IMR-90 (cell line): Measurements from ENCODE around the gene PLAGL1. TPM values are rescaled to one million over a fixed set of nuclear protein-coding genes. Genes with fewer than 3 reads are reported as not detected.

Experiments used
- ATAC-seq: fragments of 200-7000 bp; cut with Tn5 transposase; 2 replicates; pipeline ENCODE4 v1.9.1; 2020; ENCODE audit warnings: low read depth, mild to moderate bottlenecking, moderate library complexity
- BruUV-seq: library from RNA; stranded (reverse); fragments of 400-500 nt; replicated peaks from 2 replicates; lab custom pipeline; 2021; lab: Mats Ljungman, UMichigan
- CTCF ChIA-PET: fragments of 300-600 bp; formaldehyde crosslinking; extraction: SDS; loops from one replicate; lab custom pipeline; 2021; ENCODE audit warnings: antibody characterized with exemption; lab: Yijun Ruan, JAX
- POLR2A ChIA-PET: fragments of 300-600 bp; sonication (Branson Sonifier 250); formaldehyde crosslinking; loops from one replicate; lab custom pipeline; 2022; ENCODE audit warnings: antibody characterized with exemption; ENCODE audit not compliant: unreplicated experiment; lab: Charles Lee
- DNase-seq: peaks from one replicate; pipeline ENCODE4 v3.0.0; 2013
- H2AFZ ChIP-seq: replicated peaks from 2 replicates; pipeline ENCODE3; 2013; ENCODE audit warnings: low read length, mild to moderate bottlenecking; ENCODE audit not compliant: poor library complexity
- H2AK5ac ChIP-seq: 2 replicates; pipeline ENCODE4 v1.6.1; 2013; ENCODE audit warnings: low read depth, low read length, inconsistent platforms
- H2AK9ac ChIP-seq: replicated peaks from 2 replicates; pipeline ENCODE3; 2013; ENCODE audit warnings: mild to moderate bottlenecking, low read depth, low read length, moderate library complexity; ENCODE audit not compliant: poor library complexity
- H2BK120ac ChIP-seq: 2 replicates; pipeline ENCODE4 v1.6.1; 2013; ENCODE audit warnings: low read depth, low read length, inconsistent platforms
- H2BK15ac ChIP-seq: 3 replicates; pipeline ENCODE4 v1.6.1; 2013; ENCODE audit warnings: low read depth, low read length, inconsistent platforms
- H2BK20ac ChIP-seq: 2 replicates; pipeline ENCODE4 v1.6.1; 2013; ENCODE audit warnings: low read depth, mild to moderate bottlenecking, inconsistent platforms, low read length, moderate library complexity
- H2BK5ac ChIP-seq: 2 replicates; pipeline ENCODE4 v1.6.1; 2013; ENCODE audit warnings: mild to moderate bottlenecking, low read depth, low read length, inconsistent platforms; ENCODE audit not compliant: poor library complexity, severe bottlenecking
- H3K14ac ChIP-seq: replicated peaks from 2 replicates; pipeline ENCODE4 v1.6.1; 2013; ENCODE audit warnings: low read depth, low read length, inconsistent platforms
- H3K18ac ChIP-seq: 2 replicates; pipeline ENCODE4 v1.6.1; 2013; ENCODE audit warnings: low read depth, low read length, control low read depth
- H3K23ac ChIP-seq: 2 replicates; pipeline ENCODE4 v1.6.1; 2013; ENCODE audit warnings: low read depth, low read length, inconsistent platforms
- H3K27ac ChIP-seq: 2 replicates; pipeline ENCODE4 v1.5.1; 2013; ENCODE audit warnings: mild to moderate bottlenecking, control low read depth, low read length; ENCODE audit not compliant: insufficient read depth
- H3K27me3 ChIP-seq: 2 replicates; pipeline ENCODE4 v1.6.1; 2013; ENCODE audit warnings: low read length; ENCODE audit not compliant: control insufficient read depth, insufficient read depth
- H3K36me3 ChIP-seq: 2 replicates; pipeline ENCODE4 v1.6.1; 2013; ENCODE audit warnings: low read length, mixed read lengths; ENCODE audit not compliant: control insufficient read depth, insufficient read depth
- H3K4ac ChIP-seq: 2 replicates; pipeline ENCODE4 v1.6.1; 2013; ENCODE audit warnings: low read depth, low read length, inconsistent platforms
- H3K4me1 ChIP-seq: 2 replicates; pipeline ENCODE4 v1.6.1; 2013; ENCODE audit warnings: low read length, mixed read lengths; ENCODE audit not compliant: control insufficient read depth, insufficient read depth
- H3K4me2 ChIP-seq: 2 replicates; pipeline ENCODE4 v1.6.1; 2013; ENCODE audit warnings: low read depth, mild to moderate bottlenecking, control low read depth, low read length, moderate library complexity
- H3K4me3 ChIP-seq: 2 replicates; pipeline ENCODE4 v1.5.1; 2013; ENCODE audit warnings: low read depth, mild to moderate bottlenecking, control low read depth, low read length, moderate library complexity; ENCODE audit not compliant: insufficient read depth
- H3K56ac ChIP-seq: 2 replicates; pipeline ENCODE4 v1.6.1; 2013; ENCODE audit warnings: low read length, inconsistent platforms; ENCODE audit not compliant: insufficient read depth; ENCODE audit errors: extremely low read depth
- H3K79me1 ChIP-seq, 2 experiments: 2 replicates each; pipeline ENCODE4 v1.6.1; 2013; ENCODE audit warnings: low read length in 2 of 2, inconsistent platforms in 1 of 2, low read depth in 1 of 2
- H3K9ac ChIP-seq: 2 replicates; pipeline ENCODE4 v1.6.1; 2013; ENCODE audit warnings: low read depth, low read length, control low read depth
- H3K9me1 ChIP-seq: 2 replicates; pipeline ENCODE4 v1.6.1; 2013; ENCODE audit warnings: low read length, inconsistent platforms; ENCODE audit not compliant: insufficient read depth
- H3K9me3 ChIP-seq: 2 replicates; pipeline ENCODE4 v1.6.1; 2013; ENCODE audit warnings: low read length; ENCODE audit not compliant: control insufficient read depth, insufficient read depth
- H4K20me1 ChIP-seq: 2 replicates; pipeline ENCODE4 v1.6.1; 2013; ENCODE audit warnings: low read length, inconsistent platforms; ENCODE audit not compliant: insufficient read depth
- H4K5ac ChIP-seq: 2 replicates; pipeline ENCODE4 v1.6.1; 2013; ENCODE audit warnings: mild to moderate bottlenecking, low read depth, low read length, control low read depth
- H4K8ac ChIP-seq, 2 experiments: 2 replicates each; pipeline ENCODE4 v1.6.1; 2013; ENCODE audit warnings: low read depth in 2 of 2, low read length in 2 of 2, control low read depth in 1 of 2, inconsistent platforms in 1 of 2
- H4K91ac ChIP-seq: 2 replicates; pipeline ENCODE4 v1.6.1; 2013; ENCODE audit warnings: low read depth, low read length, inconsistent platforms; ENCODE audit not compliant: insufficient read depth
- CHD1 ChIP-seq: IDR thresholded peaks from 2 replicates; pipeline ENCODE4 v1.6.1; 2012; ENCODE audit warnings: low read depth, low read length, improper control_type of control experiment
- CTCF ChIP-seq: conservative IDR thresholded peaks from 2 replicates; pipeline ENCODE4 v1.5.1; 2012; ENCODE audit warnings: mild to moderate bottlenecking, low read depth, low read length, improper control_type of control experiment
- ELK1 ChIP-seq: fragments of 150-350 bp; IDR thresholded peaks from 2 replicates; pipeline ENCODE4 v1.6.1; 2016; ENCODE audit warnings: low read depth, mild to moderate bottlenecking, low read length, moderate library complexity, borderline replicate concordance
- POLR2A ChIP-seq: IDR thresholded peaks from 2 replicates; pipeline ENCODE4 v1.6.1; 2012; ENCODE audit warnings: mild to moderate bottlenecking, low read depth, low read length
- RAD21 ChIP-seq: IDR thresholded peaks from 2 replicates; pipeline ENCODE4 v1.6.1; 2012; ENCODE audit warnings: low read length, improper control_type of control experiment
- RCOR1 ChIP-seq: IDR thresholded peaks from 2 replicates; pipeline ENCODE4 v1.6.1; 2012; ENCODE audit warnings: mild to moderate bottlenecking, low read length, improper control_type of control experiment; ENCODE audit not compliant: insufficient replicate concordance
- RFX5 ChIP-seq: IDR thresholded peaks from 2 replicates; pipeline ENCODE4 v1.8.0; 2012; ENCODE audit warnings: low read depth, mild to moderate bottlenecking, low read length, moderate library complexity
- USF2 ChIP-seq: fragments of 150-350 bp; IDR thresholded peaks from 2 replicates; pipeline ENCODE4 v1.6.1; 2017; ENCODE audit warnings: mild to moderate bottlenecking, antibody characterized with exemption, low read length, low read depth
- WGBS, 2 experiments: methylation state at CpG; one replicate each; pipeline versions ENCODE4 v1.1.5 to v1.1.7; 2013; ENCODE audit warnings: missing lambda C conversion rate in 2 of 2; ENCODE audit not compliant: insufficient read length in 1 of 2; ENCODE audit errors: extremely low coverage in 2 of 2; 5-methylcytosine and 5-hydroxymethylcytosine counted together
- dilution Hi-C: fragments of 300-500 bp; cut with HindIII; formaldehyde crosslinking; loops from one replicate; pipeline ENCODE4 v1.14.3; 2018; ENCODE audit warnings: low sequenced_read_pairs; ENCODE audit not compliant: unreplicated experiment
- in situ Hi-C: fragments of 300-500 bp; cut with MboI; formaldehyde crosslinking; loops from 3 replicates; pipeline ENCODE4 v1.14.3; 2019; ENCODE audit warnings: low sequenced_read_pairs, inconsistent platforms, mixed read lengths
- intact Hi-C: fragments of 100-400 bp; cut with micrococcal nuclease; formaldehyde crosslinking; loops from 2 replicates; pipeline ENCODE4 v1.10.0; 2022
- polyA plus RNA-seq, 3 experiments: library from polyadenylated mRNA; depleted of rRNA; stranded (reverse); fragments of >200 nt; gene quantifications; 2 replicates each; pipeline ENCODE4 v1.2.3, GENCODE V29; 2012; ENCODE audit warnings: low replicate concordance in 1 of 3
- total RNA-seq: library from RNA; depleted of rRNA; stranded (reverse); fragments of >200 nt; gene quantifications from 2 replicates; pipeline ENCODE4 v1.2.3, GENCODE V29; 2012

PLAGL1 gene
- total and polyA plus RNA-seq, 2 of the 4 experiments (the other 2 are of a cell fraction): 23.3 to 73.8 TPM

GRCh38 chr6:144012534-144012933 is 4.5 kb upstream of the PLAGL1 start:
- no peak overlapping the region for H4K5ac ChIP-seq
- in situ Hi-C loops (loop anchor here (5.0 to 25.0 kb wide), 2 partner anchors 435 to 1325 kb away; no protein-coding TSS in a partner anchor), intact Hi-C loops (loop anchor here (5.0 to 10.0 kb wide), 3 partner anchors 168 to 568 kb away; partner anchors contain the start of genes LTV1 and PHACTR2), dilution Hi-C loops (no loop called here)
- no TSS peak for BruUV-seq
- no peaks in the 10 kb centered on the region; the same call in 1 of the 2 replicates for H3K27me3 ChIP-seq
- no peak overlapping the region for H3K18ac ChIP-seq
- H3K36me3 ChIP-seq: no peaks in the 10 kb centered on the region
- no peaks in the 10 kb centered on the region for H3K9me1 ChIP-seq
- H2BK5ac ChIP-seq: no peak overlapping the region
- POLR2A ChIA-PET: no interaction called here
- CTCF ChIA-PET: interaction anchor here (1.4 to 2.3 kb wide), 5 partner anchors 15 to 437 kb away, joined by 4 to 23 read pairs (median 6); no protein-coding TSS in a partner anchor
- H4K91ac ChIP-seq: no peak overlapping the region
- no peaks in the 10 kb centered on the region for H4K20me1 ChIP-seq
- H3K4me1 ChIP-seq: no peaks in the 10 kb centered on the region
- no peak overlapping the region for H3K23ac ChIP-seq
- TF ChIP-seq RFX5 (no peak), USF2 (no peak), RCOR1 (no peak), CTCF (no peak), ELK1 (no peak), CHD1 (no peak), POLR2A (no peak), RAD21 (no peak)
- H2AFZ ChIP-seq: no peak overlapping the region
- ATAC-seq (no peak), DNase-seq (peak; percentile 60)
- H3K4me2 ChIP-seq: no peak overlapping the region
- no peak overlapping the region for H3K9ac ChIP-seq
- H2BK20ac ChIP-seq: no peak overlapping the region
- H2AK9ac ChIP-seq: no peak overlapping the region
- no peak overlapping the region for H2BK120ac ChIP-seq
- no peak overlapping the region for H3K14ac ChIP-seq
- WGBS, 2 experiments: no CpG with 5 or more reads among the region's 1 CpG
- H3K4ac ChIP-seq: no peak overlapping the region
- H2AK5ac ChIP-seq: no peak overlapping the region
- H3K27ac ChIP-seq: no peak overlapping the region
- no peak overlapping the region for H2BK15ac ChIP-seq
- H3K4me3 ChIP-seq: no peak overlapping the region
- H4K8ac ChIP-seq: no peak overlapping the region
- no peaks in the 10 kb centered on the region for H3K79me1 ChIP-seq
- no peak overlapping the region for H3K56ac ChIP-seq
- H3K9me3 ChIP-seq: no peaks in the 10 kb centered on the region
